Endothelial cell of umbilical vein (primary cell): Measurements from ENCODE around the gene RBM28. TPM values are rescaled to one million over a fixed set of nuclear protein-coding genes. Genes with fewer than 3 reads are reported as not detected.

Experiments
- BruUV-seq: library from RNA; stranded (reverse); fragments of 400-500 nt; replicated peaks from 2 replicates; lab custom pipeline; 2021; lab: Mats Ljungman, UMichigan
- CTCF ChIA-PET: fragments of 300-600, 350-600 bp; sonication (Branson Sonifier 250); formaldehyde crosslinking; loops from one replicate; lab custom pipeline; 2021; ENCODE audit warnings: antibody characterized with exemption, inconsistent platforms; lab: Charles Lee
- POLR2A ChIA-PET: fragments of 300-600, 350-600 bp; sonication (Branson Sonifier 250); formaldehyde crosslinking; loops from one replicate; lab custom pipeline; 2021; ENCODE audit warnings: antibody characterized with exemption, inconsistent platforms; lab: Charles Lee
- DNase-seq: peaks from one replicate; pipeline ENCODE4 v3.0.0-alpha.2; 2011; ENCODE audit warnings: low read depth, low spot score
- FAIRE-seq: peaks from 2 replicates; lab custom pipeline; 2011; peaks lifted over from hg19 to GRCh38; lab: Jason Lieb, UNC
- H2AFZ ChIP-seq: 2 replicates; pipeline ENCODE4 v1.6.0; 2012; ENCODE audit warnings: low read depth, low read length, control low read depth, inconsistent platforms
- H3K27ac ChIP-seq: 2 replicates; pipeline ENCODE4 v1.5.1; 2011; ENCODE audit warnings: low read depth, mild to moderate bottlenecking, control low read depth, low read length, moderate library complexity; ENCODE audit not compliant: insufficient read depth
- H3K27me3 ChIP-seq, 2 experiments: 2 replicates each; pipeline versions ENCODE4 v1.6.0 to v1.6.1; 2011; ENCODE audit warnings: low read length in 2 of 2, mixed read lengths in 1 of 2; ENCODE audit not compliant: control insufficient read depth in 2 of 2, insufficient read depth in 2 of 2
- H3K36me3 ChIP-seq, 2 experiments: 2 replicates in 1 of 2; 3 replicates in 1 of 2; pipeline ENCODE4 v1.5.1; 2011; ENCODE audit warnings: low read length in 2 of 2, mild to moderate bottlenecking in 1 of 2, moderate library complexity in 1 of 2; ENCODE audit not compliant: control insufficient read depth in 2 of 2, insufficient read depth in 2 of 2; ENCODE audit errors: extremely low read depth in 1 of 2
- H3K4me1 ChIP-seq: 3 replicates; pipeline ENCODE4 v1.5.1; 2011; ENCODE audit warnings: mild to moderate bottlenecking, low read length; ENCODE audit not compliant: control insufficient read depth, insufficient read depth; ENCODE audit errors: extremely low read depth
- H3K4me2 ChIP-seq: 2 replicates; pipeline ENCODE4 v1.6.1; 2011; ENCODE audit warnings: low read length, control low read depth, mixed read lengths; ENCODE audit not compliant: insufficient read depth
- H3K4me3 ChIP-seq, 3 experiments: fragments of 200-600 bp in 1 of 3; sonication (generic), shearing (Covaris generic) in 1 of 3; replicated peaks in 1 of 3; 2 replicates each; pipeline ENCODE4 v1.5.1; 2011 to 2016; ENCODE audit warnings: control low read depth in 3 of 3, low read length in 3 of 3, mild to moderate bottlenecking in 2 of 3, inconsistent platforms in 1 of 3, low read depth in 1 of 3, moderate library complexity in 1 of 3; ENCODE audit not compliant: insufficient read depth in 1 of 3
- H3K79me2 ChIP-seq: 2 replicates; pipeline ENCODE4 v1.6.0; 2012; ENCODE audit warnings: low read length, inconsistent platforms; ENCODE audit not compliant: control insufficient read depth, insufficient read depth
- H3K9ac ChIP-seq: replicated peaks from 2 replicates; pipeline ENCODE3; 2011; ENCODE audit warnings: low read length, control low read depth; ENCODE audit not compliant: insufficient read depth; ENCODE audit errors: extremely low read depth
- H3K9me1 ChIP-seq: replicated peaks from 3 replicates; pipeline ENCODE4 v1.6.0; 2011; ENCODE audit warnings: mild to moderate bottlenecking, low read length; ENCODE audit not compliant: control insufficient read depth, insufficient read depth; ENCODE audit errors: extremely low read depth
- H3K9me3 ChIP-seq: replicated peaks from 2 replicates; pipeline ENCODE4 v1.5.1; 2012; ENCODE audit warnings: low read length, inconsistent platforms; ENCODE audit not compliant: control insufficient read depth, insufficient read depth
- H4K20me1 ChIP-seq: replicated peaks from 2 replicates; pipeline ENCODE3; 2011; ENCODE audit warnings: mild to moderate bottlenecking, low read length; ENCODE audit not compliant: control insufficient read depth, insufficient read depth; ENCODE audit errors: extremely low read depth
- CTCF ChIP-seq, 2 donors: IDR thresholded peaks; 1 replicate in 1 of 2; 2 replicates in 1 of 2; pipeline ENCODE4 v1.5.1; 2011; ENCODE audit warnings: low read length in 2 of 2, mild to moderate bottlenecking in 2 of 2, moderate library complexity in 2 of 2, control low read depth in 1 of 2, inconsistent platforms in 1 of 2, low read depth in 1 of 2; ENCODE audit not compliant: insufficient read depth in 1 of 2; ENCODE audit errors: extremely low read depth in 1 of 2
- EZH2 ChIP-seq: IDR thresholded peaks from 2 replicates; pipeline ENCODE4 v1.6.1; 2012; ENCODE audit warnings: borderline replicate concordance, low read depth, mild to moderate bottlenecking, moderate library complexity, low read length, inconsistent platforms; ENCODE audit not compliant: severe bottlenecking
- FOS ChIP-seq: IDR thresholded peaks from 2 replicates; pipeline ENCODE4 v1.6.1; 2011; ENCODE audit warnings: mild to moderate bottlenecking, low read length, moderate library complexity, borderline replicate concordance; ENCODE audit not compliant: insufficient read depth
- GATA2 ChIP-seq: IDR thresholded peaks from 2 replicates; pipeline ENCODE4 v1.7.0; 2011; ENCODE audit warnings: low read depth, mild to moderate bottlenecking, moderate library complexity, mixed read lengths, low read length; ENCODE audit not compliant: insufficient read length, insufficient read depth
- JUN ChIP-seq: IDR thresholded peaks from 2 replicates; pipeline ENCODE4 v1.6.1; 2011; ENCODE audit warnings: borderline replicate concordance, low read depth; ENCODE audit not compliant: insufficient read length, insufficient read depth
- MYC ChIP-seq: IDR thresholded peaks from one replicate; pipeline ENCODE4 v1.6.1; 2011; ENCODE audit warnings: mild to moderate bottlenecking, low read depth, low read length
- POLR2A ChIP-seq: IDR thresholded peaks from 2 replicates; pipeline ENCODE4 v1.6.1; 2012; ENCODE audit warnings: low read depth, mild to moderate bottlenecking, control low read depth, low read length
- POLR2AphosphoS5 ChIP-seq: IDR thresholded peaks from 2 replicates; pipeline ENCODE4 v1.6.1; 2012; ENCODE audit warnings: low read depth, mild to moderate bottlenecking, control low read depth, low read length, moderate library complexity; ENCODE audit not compliant: insufficient read depth
- dilution Hi-C: fragments of 300-500 bp; cut with MboI; formaldehyde crosslinking; loops from one replicate; pipeline ENCODE4 v1.15.0; 2019; ENCODE audit warnings: low sequenced_read_pairs; ENCODE audit not compliant: extremely low pct_ligation_motif_present
- intact Hi-C: fragments of 100-400 bp; cut with micrococcal nuclease; formaldehyde crosslinking; loops from one replicate; pipeline ENCODE4 v1.10.0; 2022
- polyA plus RNA-seq, 4 experiments: library from polyadenylated mRNA; depleted of rRNA in 3 of 4; stranded (reverse) in 3 of 4; unstranded in 1 of 4; fragments of >200 nt; gene quantifications; 2 replicates each; pipeline versions ENCODE4 v1.2.1 to v1.2.3, GENCODE V29; 2011 to 2012; ENCODE audit warnings: missing spikeins in 1 of 4
- total RNA-seq: library from RNA; stranded (reverse); gene quantifications from 2 replicates; pipeline ENCODE4 v1.2.3, GENCODE V29; 2021

Gene RBM28
- total and polyA plus RNA-seq, 2 donors (not counting 3 experiments of a cell fraction or from before 2014, with no cell fraction given), result 11.6 to 58.7 TPM

GRCh38 chr7:128263420-128263819, 80.3 kb downstream of the RBM28 start:
- Histone ChIP-seq H3K79me2 (no peaks in the 10 kb centered on the region), H3K36me3 (no peaks in the 10 kb centered on the region), H3K4me1 (no peaks in the 10 kb centered on the region), H3K9me1 (no peaks in the 10 kb centered on the region), H3K4me2 (no peak overlapping the region), H3K27me3 (peaks cover 23 to 37% of the 10 kb centered on the region in 2 experiments), H3K27ac (no peak overlapping the region), H3K4me3 (no peak overlapping the region), H3K9ac (no peak overlapping the region), H4K20me1 (no peaks in the 10 kb centered on the region), H3K9me3 (no peaks in the 10 kb centered on the region), H2AFZ (no peak overlapping the region)
- CTCF ChIA-PET, result no interaction called here
- no peak for FAIRE-seq
- POLR2A ChIA-PET, result no interaction called here
- BruUV-seq, result no TSS peak
- intact Hi-C loops (no loop called here), dilution Hi-C loops (no loop called here)
- DNase-seq, result no peak
- TF ChIP-seq MYC (no peak), CTCF (IDR thresholded peaks at IDR 0.05; ENCODE audit: extremely low read depth in 1 of 2, insufficient read depth in 1 of 2, low read depth in 1 of 2, low read length in 2 of 2) (no peak), POLR2AphosphoS5 (no peak), FOS (no peak), EZH2 (no peak), GATA2 (no peak), JUN (no peak), POLR2A (no peak)
